Measurements from ENCODE around the gene GSN. TPM values are rescaled to one million over a fixed set of nuclear protein-coding genes. Genes with fewer than 3 reads are reported as not detected.

The GSN gene
- total RNA-seq, 2 donors from 2014 or later: 57.0 to 77.2 TPM

GRCh38 chr9:121321016-121321503, 53.1 kb downstream of the GSN start:
- TF ChIP-seq CTCF (conservative IDR thresholded peaks at IDR 0.05): no peak
- H3K4me3 ChIP-seq (ENCODE audit: low read length): no peak overlapping the region
- peaks cover 9% of the 10 kb centered on the region for H3K36me3 ChIP-seq (ENCODE audit: control insufficient read depth, insufficient read depth, low read length)
- peak; percentile 44 for DNase-seq
- Mint-ChIP-seq H3K4me1 (no peaks in the 10 kb centered on the region), H3K9me3 (peaks cover 1% of the 10 kb centered on the region), H3K36me3 (ENCODE audit: low read depth) (peaks cover 34% of the 10 kb centered on the region), H3K27ac (no peak overlapping the region), H3K4me3 (no peak overlapping the region), H3K27me3 (ENCODE audit: insufficient read depth) (no peaks in the 10 kb centered on the region)
- H3K27me3 ChIP-seq (ENCODE audit: control insufficient read depth, insufficient read depth, low read length, poor library complexity, severe bottlenecking): no peaks in the 10 kb centered on the region
- WGBS, 2 experiments (ENCODE audit: insufficient coverage in 1 of 2, insufficient read length in 1 of 2): 92 to 94% methylated on average over 6 to 10 of the region's 10 CpGs
- H3K9ac ChIP-seq (ENCODE audit: extremely low read depth, low read length, poor library complexity, severe bottlenecking): no peak overlapping the region
- H3K4me1 ChIP-seq (ENCODE audit: control insufficient read depth, insufficient read depth, low read length): no peaks in the 10 kb centered on the region
- H3K9me3 ChIP-seq (ENCODE audit: control insufficient read depth, low read length): no peaks in the 10 kb centered on the region
- no peak overlapping the region for H3K27ac ChIP-seq (ENCODE audit: low read depth, low read length)

GRCh38 chr9:121322037-121322736, 54.2 kb downstream of the GSN start:
- Mint-ChIP-seq H3K36me3 (ENCODE audit: low read depth) (peaks cover 29% of the 10 kb centered on the region), H3K9me3 (peaks cover 1% of the 10 kb centered on the region), H3K27me3 (ENCODE audit: insufficient read depth) (no peaks in the 10 kb centered on the region), H3K27ac (no peak overlapping the region), H3K4me1 (no peaks in the 10 kb centered on the region), H3K4me3 (no peak overlapping the region)
- Histone ChIP-seq H3K4me3 (ENCODE audit: low read length) (no peak overlapping the region), H3K36me3 (ENCODE audit: control insufficient read depth, insufficient read depth, low read length) (peaks cover 9% of the 10 kb centered on the region), H3K9ac (ENCODE audit: extremely low read depth, low read length, poor library complexity, severe bottlenecking) (no peak overlapping the region), H3K27me3 (ENCODE audit: control insufficient read depth, insufficient read depth, low read length, poor library complexity, severe bottlenecking) (no peaks in the 10 kb centered on the region), H3K27ac (ENCODE audit: low read depth, low read length) (no peak overlapping the region), H3K9me3 (ENCODE audit: control insufficient read depth, low read length) (no peaks in the 10 kb centered on the region), H3K4me1 (ENCODE audit: control insufficient read depth, insufficient read depth, low read length) (no peaks in the 10 kb centered on the region)
- 88 to 100% methylated on average over 3 to 5 of the region's 5 CpGs for WGBS, 2 experiments (ENCODE audit: insufficient coverage in 1 of 2, insufficient read length in 1 of 2)
- DNase-seq: no peak
- TF ChIP-seq CTCF (conservative IDR thresholded peaks at IDR 0.05): no peak

GRCh38 chr9:121322737-121323448, 54.9 kb downstream of the GSN start:
- Mint-ChIP-seq H3K9me3 (peaks cover 1% of the 10 kb centered on the region), H3K27ac (no peak overlapping the region), H3K36me3 (ENCODE audit: low read depth) (peaks cover 24% of the 10 kb centered on the region)

More at GRCh38 chr9:121322737-121323448, 54.9 kb downstream of the GSN start:
- Mint-ChIP-seq H3K4me1 (no peaks in the 10 kb centered on the region), H3K4me3 (no peak overlapping the region), H3K27me3 (ENCODE audit: insufficient read depth) (no peaks in the 10 kb centered on the region)
- 80 to 88% methylated on average over 1 to 10 of the region's 10 CpGs for WGBS, 2 experiments (ENCODE audit: insufficient coverage in 1 of 2, insufficient read length in 1 of 2)
- H3K36me3 ChIP-seq (ENCODE audit: control insufficient read depth, insufficient read depth, low read length): peaks cover 9% of the 10 kb centered on the region
- no peak for TF ChIP-seq CTCF (conservative IDR thresholded peaks at IDR 0.05)
- H3K4me1 ChIP-seq (ENCODE audit: control insufficient read depth, insufficient read depth, low read length): no peaks in the 10 kb centered on the region
- no peak overlapping the region for H3K4me3 ChIP-seq (ENCODE audit: low read length)
- no peaks in the 10 kb centered on the region for H3K9me3 ChIP-seq (ENCODE audit: control insufficient read depth, low read length)
- no peaks in the 10 kb centered on the region for H3K27me3 ChIP-seq (ENCODE audit: control insufficient read depth, insufficient read depth, low read length, poor library complexity, severe bottlenecking)
- DNase-seq: no peak
- H3K9ac ChIP-seq (ENCODE audit: extremely low read depth, low read length, poor library complexity, severe bottlenecking): no peak overlapping the region
- H3K27ac ChIP-seq (ENCODE audit: low read depth, low read length): no peak overlapping the region

Data from endodermal cell (in vitro differentiated cells).